HepG2 (cell line): ENCODE measurements around the gene IFT27. TPM values are rescaled to one million over a fixed set of nuclear protein-coding genes. Genes with fewer than 3 reads are reported as not detected.

Experiments used
- ATAC-seq: fragments of 200-7000 bp; cut with Tn5 transposase; 3 replicates; pipeline ENCODE4 v1.9.1; 2020; ENCODE audit warnings: mild to moderate bottlenecking, moderate library complexity
- BruUV-seq: library from RNA; stranded (reverse); fragments of 400-500 nt; replicated peaks from 2 replicates; lab custom pipeline; 2021; lab: Mats Ljungman, UMichigan
- CTCF ChIA-PET: fragments of 300-600 bp; formaldehyde crosslinking; extraction: SDS; loops from one replicate; lab custom pipeline; 2021; ENCODE audit warnings: low total read pairs, inconsistent platforms, low intra/inter-chr PET ratio; lab: Yijun Ruan, JAX
- POLR2A ChIA-PET: fragments of 350-600 bp; sonication (Branson Sonifier 250); formaldehyde crosslinking; loops from one replicate; lab custom pipeline; 2020; ENCODE audit warnings: antibody characterized with exemption, inconsistent platforms; lab: Yijun Ruan, JAX
- DNase-seq: peaks from one replicate; pipeline ENCODE4 v3.0.0-alpha.2; 2015; ENCODE audit warnings: low spot score
- FAIRE-seq: peaks from 3 replicates; lab custom pipeline; 2011; peaks lifted over from hg19 to GRCh38; lab: Jason Lieb, UNC
- H2AFZ ChIP-seq: one replicate; pipeline ENCODE4 v1.6.1; 2011; ENCODE audit warnings: low read length, inconsistent platforms
- H3K27ac ChIP-seq: fragments of 300-600 bp; 3 replicates; pipeline ENCODE4 v1.8.0; 2011; ENCODE audit warnings: mixed run types, mild to moderate bottlenecking, mixed read lengths, low read length, inconsistent platforms; ENCODE audit not compliant: insufficient read depth; ENCODE audit errors: extremely low read length
- H3K27me3 ChIP-seq, 2 experiments: fragments of 200-600 bp in 1 of 2; 2 replicates in 1 of 2; 3 replicates in 1 of 2; pipeline versions ENCODE4 v1.6.0 to v1.8.0; 2011; ENCODE audit warnings: low read length in 2 of 2, mild to moderate bottlenecking in 2 of 2, moderate library complexity in 2 of 2, inconsistent platforms in 1 of 2; ENCODE audit not compliant: insufficient read depth in 2 of 2, control insufficient read depth in 1 of 2
- H3K36me3 ChIP-seq, 2 experiments: fragments of 200-600 bp in 1 of 2; replicated peaks in 1 of 2; 2 replicates in 1 of 2; 3 replicates in 1 of 2; pipeline versions ENCODE4 v1.5.1 to v1.8.0; 2011; ENCODE audit warnings: low read length in 2 of 2, inconsistent platforms in 1 of 2; ENCODE audit not compliant: insufficient read depth in 2 of 2, control insufficient read depth in 1 of 2
- H3K4me1 ChIP-seq: 2 replicates; pipeline ENCODE4 v1.5.1; 2012; ENCODE audit warnings: low read length, inconsistent platforms; ENCODE audit not compliant: insufficient read depth
- H3K4me2 ChIP-seq: 2 replicates; pipeline ENCODE4 v1.6.0; 2011; ENCODE audit warnings: low read depth, low read length, inconsistent platforms
- H3K4me3 ChIP-seq, 3 experiments: fragments of 200-600 bp in 1 of 3; sonication (generic), shearing (Covaris generic) in 1 of 3; replicated peaks in 1 of 3; 2 replicates each; pipeline ENCODE4 v1.5.1; 2011 to 2016; ENCODE audit warnings: low read length in 3 of 3, inconsistent platforms in 2 of 3, low read depth in 2 of 3, mild to moderate bottlenecking in 2 of 3, control low read depth in 1 of 3, mixed read lengths in 1 of 3; ENCODE audit not compliant: insufficient read depth in 1 of 3
- H3K79me2 ChIP-seq: one replicate; pipeline ENCODE4 v1.6.1; 2011; ENCODE audit warnings: low read length, inconsistent platforms; ENCODE audit not compliant: insufficient read depth
- H3K9ac ChIP-seq: 2 replicates; pipeline ENCODE4 v1.6.0; 2011; ENCODE audit warnings: mild to moderate bottlenecking, low read depth, low read length, inconsistent platforms; ENCODE audit not compliant: insufficient read depth
- H3K9me3 ChIP-seq: 2 replicates; pipeline ENCODE4 v1.5.1; 2012; ENCODE audit warnings: mild to moderate bottlenecking, low read length
- H4K20me1 ChIP-seq: 2 replicates; pipeline ENCODE4 v1.6.0; 2011; ENCODE audit warnings: inconsistent platforms, mild to moderate bottlenecking, low read length, moderate library complexity; ENCODE audit not compliant: insufficient read depth
- HHEX ChIP-seq: IDR thresholded peaks from 2 replicates; pipeline ENCODE4 v1.6.1; 2016; ENCODE audit warnings: control low read depth
- KDM3A ChIP-seq: IDR thresholded peaks from 2 replicates; pipeline ENCODE4 v1.6.1; 2018; ENCODE audit warnings: low read depth, missing compliant biosample characterization
- MIXL1 ChIP-seq: IDR thresholded peaks from 2 replicates; pipeline ENCODE4 v1.6.1; 2016
- NFKB2 ChIP-seq: sonication (generic); formaldehyde crosslinking; IDR thresholded peaks from 2 replicates; pipeline ENCODE4 v1.4.0; 2020; ENCODE audit warnings: missing genetic modification reagents, borderline replicate concordance
- THAP8 ChIP-seq: sonication (generic); formaldehyde crosslinking; IDR thresholded peaks from 2 replicates; pipeline ENCODE4 v1.5.1; 2020; ENCODE audit warnings: missing genetic modification reagents, mild to moderate bottlenecking, borderline replicate concordance
- ZBTB33 ChIP-seq: sonication (generic); formaldehyde crosslinking; IDR thresholded peaks from 2 replicates; pipeline ENCODE4 v1.4.0; 2020; ENCODE audit warnings: missing genetic modification reagents
- ZNF629 ChIP-seq: sonication (generic); formaldehyde crosslinking; conservative IDR thresholded peaks from 2 replicates; pipeline ENCODE4 v1.5.0; 2020; ENCODE audit warnings: missing genetic modification reagents
- ZNF672 ChIP-seq: sonication (generic); formaldehyde crosslinking; IDR thresholded peaks from 2 replicates; pipeline ENCODE4 v1.8.1; 2022; ENCODE audit warnings: missing genetic modification reagents
- WGBS: methylation state at CpG from one replicate; pipeline ENCODE4 v1.1.6; 2017; ENCODE audit warnings: low lambda C conversion rate; 5-methylcytosine and 5-hydroxymethylcytosine counted together
- in situ Hi-C: cut with HindIII; loops from 2 replicates; pipeline ENCODE4 v1.10.0; 2017; ENCODE audit warnings: low pct_unique_long_range_greater_than_20kb; ENCODE audit not compliant: extremely low pct_ligation_motif_present
- intact Hi-C: fragments of 100-400 bp; cut with micrococcal nuclease; formaldehyde crosslinking; loops from one replicate; pipeline ENCODE4 v1.10.0; 2022; ENCODE audit not compliant: unreplicated experiment
- polyA plus RNA-seq, 8 experiments: library from polyadenylated mRNA; depleted of rRNA in 3 of 8; stranded (reverse) in 7 of 8; unstranded in 1 of 8; fragments of >200 nt; fragmentation: Illumina TruSeq in 4 of 8; extraction: Trizol in 4 of 8; gene quantifications; 2 replicates each; pipeline versions ENCODE4 v1.2.1 to v1.2.3, GENCODE V29; 2011 to 2016; ENCODE audit warnings: low read depth in 4 of 8, missing spikeins in 1 of 8, mixed read lengths in 1 of 8; ENCODE audit not compliant: insufficient read depth in 1 of 8
- total RNA-seq, 5 experiments: library from RNA; depleted of rRNA; stranded (reverse); fragments of >200 nt; fragmentation: Illumina TruSeq; extraction: Trizol; gene quantifications; 2 replicates each; pipeline ENCODE4 v1.2.3, GENCODE V29; 2016; ENCODE audit warnings: low read depth in 1 of 5

The IFT27 gene
- total and polyA plus RNA-seq, 2 of the 13 experiments (the other 11 are each of a cell fraction or from before 2014, with no cell fraction given), result 0.25 to 0.33 TPM

GRCh38 chr22:36745301-36745995 is 30.5 kb downstream of the IFT27 start (continued):
- TF ChIP-seq ZBTB33 (CRISPR knock-in tag) (no peak), ZNF672 (CRISPR knock-in tag) (no peak), NFKB2 (CRISPR knock-in tag) (no peak), THAP8 (CRISPR knock-in tag) (no peak), MIXL1 (CRISPR knock-in tag) (no peak), KDM3A (CRISPR knock-in tag) (no peak)

GRCh38 chr22:36744791-36745190 is 31.1 kb downstream of the IFT27 start:
- no peak for TF ChIP-seq HHEX (CRISPR knock-in tag)
- peak; percentile 48 for TF ChIP-seq ZNF629
- TF ChIP-seq, all 625 proteins: peak for 1
- no peaks in the 10 kb centered on the region for H3K9me3 ChIP-seq
- whole genome bisulfite sequencing, result 32% methylated on average over 13 of the region's 13 CpGs
- H3K79me2 ChIP-seq, result no peaks in the 10 kb centered on the region
- ChIA-PET CTCF (no interaction called here), POLR2A (no interaction called here)
- no peak overlapping the region for H3K4me2 ChIP-seq
- no peak for ATAC-seq
- peaks cover 10 to 29% of the 10 kb centered on the region in 2 experiments; a peak in 4 of 5 replicates for H3K27me3 ChIP-seq
- H3K36me3 ChIP-seq, result no peaks in the 10 kb centered on the region
- BruUV-seq, result no TSS peak
- intact Hi-C loops (no loop called here), in situ Hi-C loops (no loop called here)
- DNase-seq, result no peak
- H4K20me1 ChIP-seq, result 0 out of 2 replicates have a peak, but pooled peaks cover 3% of the 10 kb centered on the region
- H3K4me3 ChIP-seq, result no peak overlapping the region
- no peak overlapping the region for H3K9ac ChIP-seq
- no peak overlapping the region for H2AFZ ChIP-seq
- no peaks in the 10 kb centered on the region for H3K4me1 ChIP-seq
- FAIRE-seq, result no peak
- H3K27ac ChIP-seq, result no peak overlapping the region
